H1 (cell line): ENCODE measurements around the gene MPC1. TPM values are rescaled to one million over a fixed set of nuclear protein-coding genes. Genes with fewer than 3 reads are reported as not detected.

Experiments
- CBX5 ChIP-seq: fragments of 300-800, 300-1000 bp; sonication (generic); IDR thresholded peaks from 2 replicates; pipeline ENCODE4 v1.7.1; 2016; ENCODE audit warnings: antibody characterized with exemption, low read length, low read depth
- CHD2 ChIP-seq: IDR thresholded peaks from 2 replicates; pipeline ENCODE4 v1.6.1; 2012; ENCODE audit warnings: low read length, improper control_type of control experiment
- EGR1 ChIP-seq: IDR thresholded peaks from 2 replicates; pipeline ENCODE4 v1.6.1; 2011; ENCODE audit warnings: low read depth, low read length, borderline replicate concordance
- polyA plus RNA-seq, 7 experiments: library from polyadenylated mRNA; depleted of rRNA in 3 of 7; stranded (reverse) in 5 of 7; unstranded in 2 of 7; fragments of >200 nt in 5 of 7; fragments of 200-250 nt in 2 of 7; gene quantifications; 1 replicate in 5 of 7; 2 replicates in 1 of 7; 4 replicates in 1 of 7; pipeline versions ENCODE4 v1.2.1 to v1.2.3, GENCODE V29; 2011 to 2013; ENCODE audit warnings: missing spikeins in 2 of 7, mixed read lengths in 2 of 7
- total RNA-seq: library from RNA; stranded (reverse); fragmentation: NEBNext Ultra II Directional; extraction: Animal tissue kit (Norgen Biotek cat#: 25700); gene quantifications from 2 replicates; pipeline ENCODE4 v1.2.1, GENCODE V29; 2021

MPC1 gene
- total and polyA plus RNA-seq, 2 of the 8 experiments (the other 6 are each of a cell fraction or from before 2014, with no cell fraction given), result 10.2 to 12.6 TPM

DNA sequence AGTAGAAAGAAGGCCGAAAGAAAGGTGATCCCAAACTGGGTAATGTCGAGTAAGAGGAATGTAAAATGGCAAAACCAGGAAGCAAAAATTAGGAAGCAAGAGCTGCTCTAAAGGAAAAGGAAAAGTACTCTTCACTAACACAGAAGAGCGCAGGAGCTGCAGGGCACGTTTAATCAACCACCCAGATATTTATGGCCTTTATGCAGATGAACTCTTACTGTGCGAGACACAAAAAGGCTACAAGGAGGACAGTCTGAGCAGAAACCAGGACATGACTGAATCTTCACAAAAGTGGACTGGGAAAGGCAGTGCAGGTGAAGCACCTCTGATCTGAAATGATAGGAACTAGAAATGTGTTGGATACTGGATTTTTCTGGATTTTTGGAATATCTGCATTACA, 59.3 kb downstream of the MPC1 start (continued):
- TF ChIP-seq EGR1 (no peak), CBX5 (no peak), CHD2 (no peak)
